PC-9 (cell line): ENCODE results near the gene LAP3. TPM values are rescaled to one million over a fixed set of nuclear protein-coding genes. Genes with fewer than 3 reads are reported as not detected.

ENCODE experiments used
- BruUV-seq: library from RNA; stranded (reverse); fragments of 400-500 nt; replicated peaks from 2 replicates; lab custom pipeline; 2021; lab: Mats Ljungman, UMichigan
- CTCF ChIA-PET: fragments of 300-600 bp; sonication (Branson Sonifier 250); formaldehyde crosslinking; loops from one replicate; lab custom pipeline; 2022; ENCODE audit warnings: antibody characterized with exemption; lab: Charles Lee
- POLR2A ChIA-PET: fragments of 300-600 bp; sonication (Branson Sonifier 250); formaldehyde crosslinking; loops from one replicate; lab custom pipeline; 2022; ENCODE audit warnings: antibody characterized with exemption; ENCODE audit not compliant: unreplicated experiment; lab: Charles Lee
- DNase-seq, 2 experiments: peaks; one replicate each; pipeline versions ENCODE4 v3.0.0 to v3.0.0-alpha.2; 2015 to 2022; ENCODE audit warnings: mixed read lengths in 1 of 2
- H2AFZ ChIP-seq: fragments of 200-600 bp; sonication (generic); 2 replicates; pipeline ENCODE4 v1.8.1; 2017; ENCODE audit warnings: antibody characterized with exemption
- H3F3A ChIP-seq: fragments of 200-600 bp; sonication (generic); 2 replicates; pipeline ENCODE4 v1.8.1; 2017; ENCODE audit warnings: antibody characterized with exemption, mild to moderate bottlenecking, low read depth; ENCODE audit not compliant: insufficient read depth
- H3K27ac ChIP-seq: fragments of 200-600 bp; sonication (generic); 2 replicates; pipeline ENCODE4 v1.6.1; 2016; ENCODE audit warnings: mixed run types
- H3K27me3 ChIP-seq: fragments of 200-600 bp; sonication (generic); 2 replicates; pipeline ENCODE4 v1.6.1; 2016; ENCODE audit warnings: low read depth, mixed run types; ENCODE audit not compliant: insufficient read depth
- H3K36me3 ChIP-seq: fragments of 200-600 bp; sonication (generic); 2 replicates; pipeline ENCODE4 v1.6.1; 2016; ENCODE audit warnings: low read depth, mixed run types
- H3K4me1 ChIP-seq: fragments of 200-600 bp; sonication (generic); replicated peaks from 2 replicates; pipeline ENCODE4 v1.6.1; 2016; ENCODE audit warnings: mixed run types; ENCODE audit not compliant: insufficient read depth
- H3K4me2 ChIP-seq: fragments of 200-600 bp; sonication (generic); 2 replicates; pipeline ENCODE4 v1.6.1; 2017; ENCODE audit warnings: mixed run types
- H3K4me3 ChIP-seq: fragments of 200-600 bp; sonication (generic); 2 replicates; pipeline ENCODE4 v1.6.1; 2016; ENCODE audit warnings: mixed run types
- H3K79me2 ChIP-seq: fragments of 200-600 bp; sonication (generic); 2 replicates; pipeline ENCODE4 v1.6.1; 2017; ENCODE audit warnings: low read depth, mixed run types
- H3K9me2 ChIP-seq: fragments of 200-600 bp; sonication (generic); 2 replicates; pipeline ENCODE4 v1.8.1; 2017; ENCODE audit warnings: mild to moderate bottlenecking; ENCODE audit not compliant: insufficient read depth
- H3K9me3 ChIP-seq: fragments of 200-600 bp; sonication (generic); 2 replicates; pipeline ENCODE4 v1.8.1; 2016; ENCODE audit warnings: low read depth; ENCODE audit not compliant: insufficient read depth
- H4K20me1 ChIP-seq: fragments of 200-600 bp; sonication (generic); 2 replicates; pipeline ENCODE4 v1.8.1; 2017; ENCODE audit not compliant: insufficient read depth
- CTCF ChIP-seq: fragments of 200-600 bp; sonication (generic); conservative IDR thresholded peaks from 2 replicates; pipeline ENCODE4 v1.6.1; 2017; ENCODE audit warnings: mixed run types, antibody characterized with exemption, mild to moderate bottlenecking, moderate library complexity
- EZH2 ChIP-seq: fragments of 200-600 bp; sonication (generic); IDR thresholded peaks from 2 replicates; pipeline ENCODE4 v1.8.0; 2017; ENCODE audit warnings: antibody characterized with exemption, low read depth
- intact Hi-C: fragments of 100-400 bp; cut with micrococcal nuclease; formaldehyde crosslinking; loops from one replicate; pipeline ENCODE4 v1.10.0; 2022; ENCODE audit not compliant: unreplicated experiment
- total RNA-seq: library from RNA; stranded (reverse); gene quantifications from 2 replicates; pipeline ENCODE4 v1.2.3, GENCODE V29; 2021

The LAP3 gene
- total RNA-seq, 1 experiment from 2014 or later, result 43.9 TPM

- intact Hi-C loops, result no loop called here
- DNase-seq, result peak in 1 of 2 experiments; percentile 43
- H3K4me1 ChIP-seq, result no peaks in the 10 kb centered on the region
- H3K4me3 ChIP-seq, result no peak overlapping the region
- no TSS peak for BruUV-seq
- no peaks in the 10 kb centered on the region for H4K20me1 ChIP-seq
- POLR2A ChIA-PET, result no interaction called here
- H3K79me2 ChIP-seq, result no peaks in the 10 kb centered on the region
- TF ChIP-seq CTCF (no peak), EZH2 (no peak)
- H3K27me3 ChIP-seq, result 0 out of 2 replicates have a peak, but pooled peaks cover 3% of the 10 kb centered on the region
- CTCF ChIA-PET, result no interaction called here
- H3F3A ChIP-seq, result no peaks in the 10 kb centered on the region
- H3K9me2 ChIP-seq, result no peaks in the 10 kb centered on the region
- H3K27ac ChIP-seq, result no peak overlapping the region
- no peaks in the 10 kb centered on the region for H3K9me3 ChIP-seq
- H3K4me2 ChIP-seq, result no peak overlapping the region
- no peaks in the 10 kb centered on the region for H3K36me3 ChIP-seq
- no peak overlapping the region for H2AFZ ChIP-seq
These were observed 14.8 kb upstream of the LAP3 start for GRCh38 chr4:17562157-17562556.

DNA sequence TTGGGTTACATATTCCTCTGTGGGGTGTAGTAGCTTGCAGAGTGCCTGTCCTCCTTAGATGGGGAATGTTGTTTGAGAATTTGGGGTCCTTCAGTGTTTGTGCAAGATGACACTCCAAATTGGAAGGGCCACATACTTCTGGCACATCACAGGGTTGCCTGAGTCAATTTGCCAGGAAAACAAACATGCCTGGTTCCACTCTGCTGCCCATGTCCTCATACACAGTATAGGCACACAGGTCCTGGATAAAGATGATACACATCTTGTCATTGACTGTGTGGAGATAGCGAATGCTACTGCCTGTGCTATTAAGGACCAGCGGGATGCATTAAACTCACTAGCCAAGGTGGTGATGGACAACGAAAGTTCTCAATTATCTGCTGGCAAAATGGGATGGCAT is 11.2 kb upstream of the LAP3 start:
- no peak for DNase-seq
- H3K27me3 ChIP-seq, result 0 out of 2 replicates have a peak, but pooled peaks cover 3% of the 10 kb centered on the region
- no peaks in the 10 kb centered on the region for H3K9me3 ChIP-seq
- intact Hi-C loops, result no loop called here
- H3K4me3 ChIP-seq, result no peak overlapping the region
- no TSS peak for BruUV-seq
- no peak overlapping the region for H2AFZ ChIP-seq
- H3K79me2 ChIP-seq, result no peaks in the 10 kb centered on the region
- H3K4me1 ChIP-seq, result no peaks in the 10 kb centered on the region
- H3K27ac ChIP-seq, result no peak overlapping the region
- H3K4me2 ChIP-seq, result no peak overlapping the region
- H3K36me3 ChIP-seq, result no peaks in the 10 kb centered on the region
- H4K20me1 ChIP-seq, result no peaks in the 10 kb centered on the region
- no peaks in the 10 kb centered on the region for H3F3A ChIP-seq
- ChIA-PET POLR2A (no interaction called here), CTCF (no interaction called here)
- no peak for TF ChIP-seq CTCF
- no peak for TF ChIP-seq EZH2
- H3K9me2 ChIP-seq, result no peaks in the 10 kb centered on the region

DNA sequence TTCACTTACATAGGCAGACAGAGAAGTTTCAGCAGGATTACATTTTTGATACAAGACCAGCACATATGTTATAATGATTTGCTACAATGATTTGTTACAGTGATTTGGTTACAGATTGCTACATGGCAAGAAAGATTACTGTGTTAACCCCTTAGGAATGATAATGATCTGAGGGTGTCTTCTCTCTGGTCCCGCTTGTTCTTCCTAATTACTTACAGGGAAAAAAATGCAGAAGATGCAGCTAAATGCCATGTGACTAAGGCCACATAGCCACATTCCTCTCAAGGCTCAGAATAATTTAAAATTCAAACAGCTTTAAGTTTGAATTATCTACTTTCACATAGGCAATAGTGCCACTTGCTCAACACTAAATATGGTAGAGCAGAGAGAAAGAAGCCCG is 9.7 kb upstream of the LAP3 start:
- Histone ChIP-seq H3K79me2 (no peaks in the 10 kb centered on the region), H3K9me3 (no peaks in the 10 kb centered on the region), H3K36me3 (no peaks in the 10 kb centered on the region), H3K4me1 (no peaks in the 10 kb centered on the region), H3K27me3 (0 out of 2 replicates have a peak, but pooled peaks cover 3% of the 10 kb centered on the region), H2AFZ (no peak overlapping the region), H3K4me2 (no peak overlapping the region), H3F3A (no peaks in the 10 kb centered on the region), H3K27ac (no peak overlapping the region), H3K9me2 (no peaks in the 10 kb centered on the region), H4K20me1 (no peaks in the 10 kb centered on the region), H3K4me3 (no peak overlapping the region)
- ChIA-PET CTCF (no interaction called here), POLR2A (no interaction called here)
- no TSS peak for BruUV-seq
- no peak for TF ChIP-seq CTCF
- TF ChIP-seq EZH2, result no peak
- intact Hi-C loops, result no loop called here
- no peak for DNase-seq
